HG03354 (cell line): ENCODE measurements around the gene CADPS2.

ENCODE experiments used
- ATAC-seq: cut with Tn5 transposase; IDR thresholded peaks from one replicate; pipeline ENCODE4 v1.9.1; 2021; ENCODE audit warnings: mild to moderate bottlenecking; ENCODE audit not compliant: unreplicated experiment, poor library complexity, severe bottlenecking

CADPS2 gene

DNA sequence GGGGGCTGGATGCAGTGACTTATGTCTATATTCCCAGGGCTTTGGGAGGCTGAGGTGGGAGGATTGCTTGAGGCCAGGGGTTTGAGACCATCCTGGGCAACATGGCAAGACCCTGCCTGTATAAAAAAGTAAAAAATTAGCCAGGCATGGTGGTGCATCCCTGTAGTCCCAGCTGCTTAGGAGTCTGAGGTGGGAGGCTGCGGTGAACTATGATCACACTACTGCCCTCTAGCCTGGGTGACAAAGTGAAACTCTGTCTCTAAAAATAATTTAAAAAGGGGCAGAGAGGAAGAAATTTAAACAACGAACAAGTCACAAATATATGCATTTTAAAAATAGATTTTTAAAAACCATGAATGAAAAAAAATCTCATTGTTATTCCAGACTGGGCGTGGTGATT is 535.6 kb downstream of the CADPS2 start:
- ATAC-seq, result no peak

DNA sequence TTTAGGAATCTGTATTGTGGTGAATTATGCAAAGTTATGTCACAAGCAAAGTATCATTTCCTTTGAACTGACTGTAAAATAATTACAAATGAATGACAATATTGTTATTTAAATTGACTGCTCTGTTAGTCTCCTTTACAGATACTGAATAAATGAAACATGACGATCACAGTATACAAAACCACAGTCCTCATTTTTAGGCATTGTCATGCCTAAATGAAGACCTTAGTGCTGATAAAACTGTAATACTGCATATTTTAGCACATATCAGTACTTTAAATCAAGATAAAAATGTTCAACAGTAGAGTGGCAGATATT is 542.0 kb downstream of the CADPS2 start:
- ATAC-seq, result no peak

DNA sequence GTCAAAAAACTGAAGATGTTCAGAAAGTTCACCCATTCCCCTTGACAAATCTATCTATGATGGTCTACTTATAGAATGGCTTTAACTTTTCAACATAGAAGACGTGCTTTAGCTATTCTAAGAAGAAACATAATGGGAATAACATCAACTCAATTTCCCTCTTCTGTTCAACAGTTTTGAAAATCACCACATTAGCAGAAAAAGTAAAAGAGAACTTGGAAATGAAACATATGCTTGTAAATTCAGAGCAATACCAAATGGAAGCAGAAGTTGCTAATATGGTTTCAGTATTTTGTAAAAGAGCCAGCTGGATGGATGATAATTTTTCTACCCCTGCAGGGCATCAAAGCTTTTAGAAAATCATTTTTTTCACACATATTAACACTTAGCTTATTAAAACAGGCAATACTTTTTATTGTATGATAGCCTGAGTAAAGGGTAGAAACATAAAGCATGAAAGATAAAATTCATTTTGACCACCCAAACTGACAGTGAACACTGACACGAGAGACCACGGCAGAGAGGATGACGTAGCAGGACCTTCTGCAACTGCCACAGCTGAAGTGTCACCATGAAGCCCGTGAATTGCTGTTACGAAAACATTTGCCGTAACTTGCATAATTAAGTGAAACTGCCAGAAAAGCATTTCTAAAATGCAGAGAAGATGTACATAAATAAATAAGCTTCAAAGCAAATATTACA is 542.5 kb downstream of the CADPS2 start:
- ATAC-seq, result no peak

DNA sequence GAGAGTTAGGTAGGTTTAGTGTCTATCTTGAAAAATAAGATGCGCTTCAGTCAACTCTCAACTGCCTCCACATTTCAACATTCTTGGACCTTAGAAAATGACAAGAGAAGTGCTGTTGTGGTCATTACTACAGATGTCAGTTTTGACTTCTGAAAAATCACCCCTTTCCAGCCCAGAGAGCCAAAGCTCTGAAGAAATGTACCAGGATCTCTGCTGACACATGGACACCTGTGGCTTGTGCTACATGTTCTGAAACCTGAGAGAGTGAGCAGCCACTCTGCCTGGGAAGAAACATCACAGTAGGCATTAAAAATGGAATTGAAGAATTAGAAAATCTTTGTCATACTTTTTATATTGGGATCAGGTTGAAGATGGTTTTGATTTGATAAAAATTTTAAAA is 545.8 kb downstream of the CADPS2 start:
- ATAC-seq, result no peak

DNA sequence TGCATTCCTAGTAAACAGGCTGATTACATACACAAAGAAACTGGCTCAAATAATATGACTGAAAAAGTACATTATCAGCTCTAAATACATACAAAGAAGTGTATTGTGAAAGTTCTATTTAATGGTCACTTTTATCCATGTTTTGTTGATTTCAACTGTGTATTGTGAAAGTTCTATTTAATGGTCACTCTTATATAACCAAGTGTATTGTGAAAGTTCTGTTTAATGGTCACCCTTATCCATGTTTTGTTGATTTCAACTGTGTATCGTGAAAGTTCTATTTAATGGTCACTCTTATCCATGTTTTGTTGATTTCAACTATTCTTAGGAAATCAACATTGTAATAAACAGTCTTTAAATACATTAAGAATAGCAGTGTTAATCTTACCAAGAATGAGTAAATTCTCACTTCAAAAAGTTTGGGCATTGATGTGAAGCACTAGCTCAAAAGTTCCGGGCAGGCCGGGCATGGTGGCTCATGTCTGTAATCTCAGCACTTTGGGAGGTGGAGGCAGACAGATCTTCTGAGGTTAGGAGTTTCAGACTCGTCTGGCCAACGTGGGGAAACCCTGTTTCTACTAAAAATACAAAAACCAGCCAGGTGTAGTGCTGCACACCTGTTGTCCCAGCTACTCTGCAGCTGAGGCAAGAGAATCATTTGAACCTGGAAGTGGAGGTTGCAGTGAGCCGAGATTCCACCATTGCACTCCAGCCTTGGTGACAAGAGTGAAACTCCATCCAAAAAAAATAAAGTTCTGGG is 546.9 kb downstream of the CADPS2 start:
- no peak for ATAC-seq

DNA sequence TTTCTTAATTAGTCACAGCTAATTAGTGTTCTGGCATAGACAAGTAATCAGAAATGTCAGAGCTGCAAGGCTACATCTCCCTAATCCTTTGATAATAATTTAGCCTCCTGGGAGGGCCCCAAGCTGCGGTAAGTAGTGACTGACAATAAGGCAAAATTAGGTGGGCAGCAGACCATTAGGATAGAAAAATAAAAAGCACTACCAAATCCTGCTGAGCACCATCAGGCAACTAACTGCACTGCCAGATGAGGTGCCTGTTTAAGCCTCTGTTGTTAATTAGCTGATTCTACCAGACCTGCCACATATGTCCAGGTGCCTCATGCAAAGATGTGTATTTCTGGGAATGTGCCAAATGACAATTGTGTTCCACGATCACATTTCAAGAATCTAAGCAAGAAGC is 549.2 kb downstream of the CADPS2 start:
- ATAC-seq, result no peak

DNA sequence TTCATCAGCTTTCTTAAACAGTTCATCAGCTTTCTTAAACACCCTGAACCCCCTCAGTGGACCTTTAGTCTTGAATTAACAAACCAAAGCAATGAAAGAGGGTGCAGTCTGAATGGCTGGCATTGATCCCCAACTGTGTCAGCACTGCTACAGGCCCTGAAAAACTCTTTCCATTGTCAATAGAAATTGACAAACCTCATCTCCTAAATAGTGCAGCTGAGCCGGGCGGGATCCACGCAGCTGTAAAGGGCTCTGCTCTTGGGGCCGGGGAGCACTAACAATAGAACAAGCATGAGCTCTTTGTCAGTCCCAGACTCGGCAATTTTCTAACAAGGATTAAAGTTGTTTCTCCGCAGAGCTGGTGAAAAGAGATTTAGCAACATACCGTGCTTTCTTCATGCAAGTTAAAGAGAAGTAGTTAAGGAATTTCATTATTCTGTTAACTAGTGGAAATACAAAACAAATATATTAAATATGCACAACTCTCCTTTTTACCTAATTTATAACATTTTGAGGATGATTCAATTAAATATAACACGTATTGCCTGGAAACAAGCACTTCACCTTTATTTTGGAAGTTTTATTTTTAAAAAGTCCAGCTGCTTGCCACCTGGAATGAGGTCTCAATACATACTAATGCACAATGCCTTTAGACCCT is 557.0 kb downstream of the CADPS2 start:
- ATAC-seq, result no peak

DNA sequence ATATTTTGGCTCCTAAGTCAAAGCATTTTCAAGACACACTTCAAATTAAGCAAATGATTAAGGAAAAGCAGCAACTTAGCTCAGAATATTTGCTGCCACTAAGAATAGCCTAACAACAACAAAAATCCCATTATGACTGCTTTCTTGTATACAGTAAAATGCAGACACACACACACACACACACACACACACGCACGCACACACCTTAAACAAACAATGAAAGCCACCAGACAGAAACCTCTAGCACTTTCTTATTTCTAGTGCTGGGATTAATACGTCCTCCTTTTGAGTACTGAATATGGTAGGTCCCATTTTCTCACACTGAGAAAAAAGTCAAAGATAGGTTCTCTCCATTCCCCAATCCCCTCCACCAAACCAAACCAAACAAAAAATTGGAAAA is 558.3 kb downstream of the CADPS2 start:
- ATAC-seq, result no peak

DNA sequence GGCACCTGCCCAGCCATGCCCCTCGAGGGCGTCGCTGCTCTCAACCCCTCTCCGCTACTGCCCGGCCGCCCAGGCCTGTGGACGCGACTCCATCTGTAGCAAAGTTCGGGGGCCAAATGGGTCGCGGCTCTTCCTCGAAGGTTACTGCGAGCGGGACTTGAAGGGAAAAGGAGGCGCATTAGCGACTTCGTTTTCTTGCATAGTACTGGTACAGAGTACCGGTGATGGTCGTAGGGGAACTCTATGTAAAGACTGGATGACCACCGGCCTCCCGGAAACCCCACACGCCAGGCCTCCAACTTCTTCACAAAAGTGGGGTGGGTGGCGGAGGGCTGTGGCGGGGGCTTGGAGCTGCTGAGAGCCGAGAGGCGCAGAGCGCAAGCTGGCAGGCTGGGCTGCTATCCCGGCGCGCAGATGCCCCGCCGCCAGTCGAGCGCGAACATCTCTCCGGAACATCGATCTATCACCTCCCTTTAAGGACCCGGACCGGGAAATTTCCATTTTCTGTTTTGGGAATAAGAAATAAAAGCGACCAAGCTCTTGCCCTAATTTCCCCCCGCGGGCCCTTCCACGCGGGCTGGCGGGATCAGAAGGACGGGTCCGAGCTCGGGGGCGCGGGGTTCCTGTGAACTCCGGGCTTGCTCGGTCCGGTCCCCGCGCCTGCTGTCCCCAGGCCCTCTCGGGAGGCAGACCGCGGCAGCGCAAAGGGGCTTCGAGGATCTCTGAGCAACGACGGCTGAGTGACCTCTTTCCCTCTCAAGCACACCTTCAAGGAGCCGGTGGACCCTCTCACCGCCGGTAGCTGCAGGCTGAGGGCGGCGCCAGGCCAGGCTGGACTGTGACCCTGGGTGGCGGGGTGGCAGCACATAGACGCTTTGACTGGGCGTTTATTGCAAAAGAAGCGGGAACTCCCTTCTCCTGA is 569.5 kb downstream of the CADPS2 start:
- no peak for ATAC-seq

DNA sequence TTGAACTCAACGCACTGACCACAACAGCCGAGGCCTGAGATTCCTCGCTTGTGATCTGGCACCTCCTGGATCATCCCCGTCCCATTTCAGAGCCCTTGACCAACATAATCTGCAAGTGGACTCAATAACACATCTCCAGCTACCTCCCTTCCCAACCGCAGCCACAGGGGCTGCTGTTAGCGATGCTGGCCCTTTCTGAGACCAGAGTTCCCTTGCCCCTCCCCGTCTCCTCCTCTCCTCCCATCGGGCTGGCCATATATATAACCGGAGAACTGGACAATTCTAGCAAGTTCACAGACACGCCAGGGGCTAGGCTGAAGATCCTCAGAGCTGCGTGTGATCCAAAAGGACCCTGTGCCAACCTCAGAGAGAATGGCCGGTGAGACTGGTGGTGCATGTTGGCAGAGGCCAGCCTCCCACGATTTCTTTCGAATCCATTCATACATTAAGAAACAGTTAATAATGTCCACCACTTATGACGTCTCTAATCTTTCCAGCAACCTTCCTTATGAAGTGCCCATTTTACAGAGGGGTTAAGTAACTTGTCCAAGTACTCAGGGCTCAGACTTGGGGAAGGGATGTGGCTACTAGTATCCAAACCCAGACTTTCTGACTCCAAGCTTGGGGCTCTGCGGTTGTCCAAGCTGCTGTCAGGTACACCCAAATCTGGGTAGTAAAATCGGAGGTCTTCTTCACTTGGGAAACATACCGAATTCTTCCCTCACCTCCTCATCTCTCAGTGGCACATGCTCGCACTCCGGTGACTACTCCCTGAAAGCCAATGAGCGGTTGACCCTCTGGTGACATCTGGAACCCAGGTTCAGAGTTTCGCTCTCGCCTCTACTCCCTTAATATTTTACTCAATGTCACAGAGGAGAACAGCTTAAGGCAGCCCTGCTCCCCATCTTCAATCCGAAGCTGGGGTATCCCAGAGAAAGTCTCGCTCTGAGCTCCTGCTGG is 570.5 kb downstream of the CADPS2 start:
- no peak for ATAC-seq

DNA sequence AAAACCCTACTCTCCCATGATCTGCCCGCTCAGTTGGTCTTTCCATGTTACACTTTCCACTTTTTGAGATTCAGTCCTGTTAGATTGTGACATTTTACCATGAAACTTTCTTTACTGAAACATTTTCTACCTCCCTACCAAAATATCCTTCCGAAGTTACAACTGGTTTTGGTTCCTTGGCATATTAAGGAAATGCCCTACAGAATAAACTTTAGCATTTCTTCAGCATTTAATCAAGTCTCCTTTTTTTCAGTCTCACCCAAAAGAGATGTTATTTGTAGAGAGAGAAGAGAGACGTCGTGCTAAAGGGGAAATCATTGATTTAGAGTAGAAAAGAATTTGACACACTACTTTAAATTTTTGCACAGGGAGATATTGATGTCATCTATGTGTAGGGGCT is 572.0 kb downstream of the CADPS2 start:
- ATAC-seq, result no peak

DNA sequence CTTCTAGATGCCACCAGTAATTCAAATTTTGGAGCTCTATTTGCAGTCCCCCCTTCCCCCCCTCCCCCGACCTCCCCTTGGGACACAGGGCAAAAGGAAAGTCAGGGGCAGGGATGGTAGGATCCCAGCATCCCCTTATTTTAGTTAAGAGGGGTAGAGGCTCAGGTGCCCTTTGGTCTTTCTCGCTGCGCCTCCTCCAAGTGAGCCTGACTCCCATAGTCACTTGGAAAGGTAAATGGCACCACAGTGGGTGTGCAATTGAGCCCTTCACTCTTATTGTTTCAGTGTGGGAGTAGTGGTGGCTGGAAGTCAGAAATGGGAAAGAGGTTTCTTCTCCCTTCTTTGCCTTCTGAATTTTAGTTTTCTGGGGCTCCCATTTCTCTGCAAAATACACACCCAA is 573.5 kb downstream of the CADPS2 start:
- ATAC-seq, result no peak

DNA sequence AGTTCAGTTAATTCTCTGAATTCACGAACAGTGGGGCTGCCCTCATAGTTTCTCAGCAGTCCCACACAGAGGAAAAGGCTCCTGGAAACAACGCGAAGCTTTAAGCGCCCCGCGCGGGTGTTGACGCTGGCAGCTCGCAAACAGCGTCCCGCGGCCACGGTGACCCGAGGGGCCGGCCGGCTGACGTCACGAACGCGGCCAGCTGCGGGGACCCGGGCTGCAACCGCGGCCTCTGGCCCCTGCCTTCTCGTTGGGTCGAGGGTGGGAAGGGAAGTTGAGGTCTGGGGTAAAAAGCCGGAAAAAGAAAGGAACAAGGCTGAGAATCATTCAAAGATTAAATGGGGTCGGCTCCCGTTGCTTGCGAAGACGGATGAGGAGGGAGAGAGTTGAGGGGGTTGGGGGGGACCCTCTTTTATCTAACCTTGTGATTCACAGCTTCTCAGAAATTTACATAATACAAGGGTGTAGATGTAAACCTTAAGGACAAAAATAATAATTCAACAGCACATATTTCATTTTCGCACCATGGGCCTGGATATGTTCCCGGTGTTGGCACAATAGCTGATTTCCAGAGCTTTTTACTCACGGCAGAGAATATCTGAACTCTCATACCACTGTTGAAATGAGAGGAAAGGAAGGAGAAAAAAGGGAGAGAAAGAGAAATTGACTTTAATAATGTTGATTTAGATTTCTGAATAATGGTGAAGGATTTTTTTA is 574.4 kb downstream of the CADPS2 start:
- ATAC-seq, result no peak

DNA sequence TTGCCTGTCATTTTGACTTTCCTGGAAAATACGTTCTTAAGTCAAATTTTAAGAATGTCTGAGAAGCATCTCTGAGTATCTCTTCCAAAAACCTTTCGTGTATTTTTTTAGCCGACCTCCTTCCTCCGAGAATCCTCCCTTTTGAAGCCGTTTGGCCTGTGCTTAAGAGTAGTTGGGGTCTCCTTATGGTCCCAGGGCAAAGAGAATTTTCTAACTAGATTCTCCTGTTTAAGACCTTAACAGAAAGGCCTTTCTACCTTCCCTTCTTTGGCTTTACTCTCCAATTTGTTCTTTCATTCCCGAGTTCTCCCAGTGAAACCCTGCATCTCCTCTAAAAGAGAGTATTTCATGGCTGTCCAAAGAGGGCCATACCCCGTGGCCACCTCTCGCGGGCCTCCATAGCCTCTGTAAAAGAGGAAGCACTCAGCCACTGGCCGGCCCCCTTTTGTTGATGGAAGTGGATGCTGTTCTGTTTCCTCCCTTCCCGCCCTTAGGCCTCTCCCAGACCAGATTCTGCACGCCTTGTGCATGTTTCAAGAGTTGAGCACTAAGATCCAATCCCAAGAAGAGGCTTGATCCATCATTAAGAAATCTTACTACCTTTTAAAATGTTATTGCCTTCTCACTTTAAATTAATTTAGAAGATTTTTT is 575.1 kb downstream of the CADPS2 start:
- no peak for ATAC-seq

DNA sequence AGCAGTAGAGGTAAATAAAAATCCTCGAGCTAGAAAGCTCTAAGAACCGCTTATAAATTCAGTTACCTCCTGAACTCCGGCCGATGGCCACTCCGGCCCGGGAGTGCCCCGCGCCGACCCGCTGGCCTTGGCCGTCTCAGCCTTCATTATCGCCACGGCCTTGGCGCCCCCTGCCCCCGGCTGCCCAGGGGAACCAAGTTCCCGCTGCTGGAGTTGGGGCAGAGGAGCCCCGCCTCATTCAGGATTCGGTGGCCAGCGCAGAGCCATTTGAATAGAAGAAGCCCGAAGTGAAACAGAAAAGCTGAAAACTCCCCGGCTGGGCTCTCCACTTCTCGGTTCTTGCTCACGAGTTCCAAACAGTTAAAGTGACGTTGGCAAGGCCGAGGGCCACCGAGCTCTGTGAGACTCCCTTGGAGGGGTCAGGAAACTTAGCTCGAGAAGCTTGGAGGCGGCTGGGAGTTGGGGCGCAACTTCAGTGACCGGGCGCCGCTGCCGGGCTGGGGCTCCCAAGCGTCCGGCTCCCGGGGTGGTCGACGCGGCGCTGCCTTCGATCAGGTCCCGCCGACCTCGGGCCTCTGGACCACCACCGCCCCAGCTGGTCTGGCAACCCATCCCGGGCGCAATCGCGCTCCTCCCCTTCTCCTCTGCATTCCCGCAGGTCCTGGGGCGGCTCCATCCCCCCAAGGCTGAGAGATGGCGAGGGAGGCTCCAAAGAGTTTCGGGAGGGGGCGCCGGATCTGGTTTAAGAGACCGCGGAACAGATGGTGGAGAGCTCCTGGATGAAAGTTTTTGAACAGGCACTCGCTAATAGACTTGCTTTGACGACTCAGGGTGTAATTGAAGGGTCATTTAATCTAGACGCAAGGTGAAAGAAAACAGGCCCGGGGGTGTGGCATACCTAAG is 575.9 kb downstream of the CADPS2 start:
- ATAC-seq, result peak; percentile 59

DNA sequence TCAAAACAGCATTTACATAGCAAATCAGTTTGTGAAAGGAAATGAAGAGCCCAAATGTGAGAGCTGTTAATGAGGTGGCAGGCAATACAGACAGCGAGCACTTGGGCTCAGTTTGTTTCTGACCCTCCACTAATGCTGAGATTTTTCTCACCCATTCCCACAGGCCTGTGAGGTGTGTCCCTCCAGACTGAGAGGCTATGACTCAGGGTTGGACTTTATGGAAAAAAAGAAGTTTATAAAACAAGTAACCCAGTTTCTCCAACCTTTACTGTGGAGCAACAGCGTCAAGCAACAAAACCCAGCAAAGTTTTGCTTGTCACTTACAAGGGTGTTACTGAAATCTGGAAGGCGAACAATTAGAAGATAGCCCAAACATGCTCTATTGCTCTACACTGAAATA is 576.8 kb downstream of the CADPS2 start:
- no peak for ATAC-seq

DNA sequence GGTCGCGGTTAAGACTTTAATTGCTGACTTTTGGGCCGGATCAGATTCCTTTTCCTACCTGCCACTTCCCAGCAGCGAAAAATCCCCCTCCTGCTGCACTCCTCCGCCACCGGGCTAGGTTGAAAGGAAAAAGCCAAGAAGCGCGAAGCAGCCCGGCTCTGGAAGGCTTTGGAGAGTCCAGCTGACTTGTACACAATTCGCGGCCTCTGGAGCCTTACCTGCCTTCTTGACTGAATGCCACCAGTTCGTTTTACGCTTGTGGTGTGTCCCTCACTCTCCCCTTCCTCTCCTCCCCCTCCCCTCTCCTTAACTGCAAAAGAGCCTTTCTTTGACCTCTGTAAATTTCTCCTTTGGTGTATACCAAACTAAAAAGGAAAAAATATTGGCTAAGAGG is 579.0 kb downstream of the CADPS2 start:
- no peak for ATAC-seq
